ENCODE results near the gene SEPTIN10.
"Not testable (repeated sequence)": the region's sequence is repeated elsewhere in the genome, so short reads cannot be mapped to it uniquely, and the experiment has no call there.

SEPTIN10 gene

GRCh38 chr2:109538546-109538945, 75.2 kb downstream of the SEPTIN10 start:
- Histone ChIP-seq H3K4me3 (ENCODE audit: low read length, poor library complexity, severe bottlenecking) (no peak overlapping the region), H4K20me1 (ENCODE audit: insufficient read depth, low read length, poor library complexity, severe bottlenecking) (no peaks in the 10 kb centered on the region), H3K4me1 (ENCODE audit: insufficient read depth, low read length, poor library complexity, severe bottlenecking) (no peaks in the 10 kb centered on the region), H3K27me3 (ENCODE audit: insufficient read depth, low read length, poor library complexity, severe bottlenecking) (no peaks in the 10 kb centered on the region), H3K36me3 (ENCODE audit: insufficient read depth, low read length) (no peaks in the 10 kb centered on the region), H3K9me3 (ENCODE audit: insufficient read depth, low read depth, low read length) (no peaks in the 10 kb centered on the region), H3K79me2 (ENCODE audit: insufficient read depth, low read length) (no peaks in the 10 kb centered on the region), H3K9me2 (replicated peaks; ENCODE audit: low read depth, low read length) (no peaks in the 10 kb centered on the region), H3K4me2 (ENCODE audit: low read depth, low read length, poor library complexity, severe bottlenecking) (no peak overlapping the region), H3F3A (ENCODE audit: low read depth) (no peaks in the 10 kb centered on the region), H2AFZ (ENCODE audit: low read length) (no peak overlapping the region), H3K9ac (ENCODE audit: low read depth, low read length, poor library complexity, severe bottlenecking) (no peak overlapping the region)
- TF ChIP-seq EZH2phosphoT487 (IDR thresholded peaks at IDR 0.05; ENCODE audit: borderline replicate concordance) (no peak), CTCF (conservative IDR thresholded peaks at IDR 0.05; ENCODE audit: low read length) (no peak)

GRCh38 chr2:109537565-109538222, 76.1 kb downstream of the SEPTIN10 start:
- Histone ChIP-seq H3K79me2 (ENCODE audit: insufficient read depth, low read length) (no peaks in the 10 kb centered on the region), H3K9me3 (ENCODE audit: insufficient read depth, low read depth, low read length) (no peaks in the 10 kb centered on the region), H3K4me3 (ENCODE audit: low read length, poor library complexity, severe bottlenecking) (no peak overlapping the region), H3K4me2 (ENCODE audit: low read depth, low read length, poor library complexity, severe bottlenecking) (no peak overlapping the region), H3K36me3 (ENCODE audit: insufficient read depth, low read length) (no peaks in the 10 kb centered on the region), H4K20me1 (ENCODE audit: insufficient read depth, low read length, poor library complexity, severe bottlenecking) (no peaks in the 10 kb centered on the region), H3K27me3 (ENCODE audit: insufficient read depth, low read length, poor library complexity, severe bottlenecking) (no peaks in the 10 kb centered on the region), H3F3A (ENCODE audit: low read depth) (no peaks in the 10 kb centered on the region), H3K9me2 (replicated peaks; ENCODE audit: low read depth, low read length) (no peaks in the 10 kb centered on the region), H2AFZ (ENCODE audit: low read length) (no peak overlapping the region), H3K9ac (ENCODE audit: low read depth, low read length, poor library complexity, severe bottlenecking) (no peak overlapping the region), H3K4me1 (ENCODE audit: insufficient read depth, low read length, poor library complexity, severe bottlenecking) (no peaks in the 10 kb centered on the region)
- TF ChIP-seq EZH2phosphoT487 (IDR thresholded peaks at IDR 0.05; ENCODE audit: borderline replicate concordance) (no peak), CTCF (conservative IDR thresholded peaks at IDR 0.05; ENCODE audit: low read length) (no peak)

- not testable (repeated sequence) for H3K27me3 ChIP-seq (ENCODE audit: insufficient read depth, low read length, poor library complexity, severe bottlenecking); H3K9me2 ChIP-seq (replicated peaks; ENCODE audit: low read depth, low read length); H3K79me2 ChIP-seq (ENCODE audit: insufficient read depth, low read length); H3K4me3 ChIP-seq (ENCODE audit: low read length, poor library complexity, severe bottlenecking); H3K4me2 ChIP-seq (ENCODE audit: low read depth, low read length, poor library complexity, severe bottlenecking); H2AFZ ChIP-seq (ENCODE audit: low read length); H3F3A ChIP-seq (ENCODE audit: low read depth); H3K9ac ChIP-seq (ENCODE audit: low read depth, low read length, poor library complexity, severe bottlenecking); H3K4me1 ChIP-seq (ENCODE audit: insufficient read depth, low read length, poor library complexity, severe bottlenecking); H4K20me1 ChIP-seq (ENCODE audit: insufficient read depth, low read length, poor library complexity, severe bottlenecking); H3K9me3 ChIP-seq (ENCODE audit: insufficient read depth, low read depth, low read length); H3K36me3 ChIP-seq (ENCODE audit: insufficient read depth, low read length)
Measured at GRCh38 chr2:109536556-109536955, 77.2 kb downstream of the SEPTIN10 start.

Data from Loucy (cell line).